HL-60/S4 (cell line): Measurements from ENCODE around the gene AMH.
"Not testable (repeated sequence)": the region's sequence is repeated elsewhere in the genome, so short reads cannot be mapped to it uniquely, and the experiment has no call there.

Experiments
- in situ Hi-C: fragments of 300-500 bp; cut with MboI; formaldehyde crosslinking; loops from 2 replicates; pipeline ENCODE4 v1.14.3; 2022; ENCODE audit warnings: low sequenced_read_pairs

AMH gene

DNA sequence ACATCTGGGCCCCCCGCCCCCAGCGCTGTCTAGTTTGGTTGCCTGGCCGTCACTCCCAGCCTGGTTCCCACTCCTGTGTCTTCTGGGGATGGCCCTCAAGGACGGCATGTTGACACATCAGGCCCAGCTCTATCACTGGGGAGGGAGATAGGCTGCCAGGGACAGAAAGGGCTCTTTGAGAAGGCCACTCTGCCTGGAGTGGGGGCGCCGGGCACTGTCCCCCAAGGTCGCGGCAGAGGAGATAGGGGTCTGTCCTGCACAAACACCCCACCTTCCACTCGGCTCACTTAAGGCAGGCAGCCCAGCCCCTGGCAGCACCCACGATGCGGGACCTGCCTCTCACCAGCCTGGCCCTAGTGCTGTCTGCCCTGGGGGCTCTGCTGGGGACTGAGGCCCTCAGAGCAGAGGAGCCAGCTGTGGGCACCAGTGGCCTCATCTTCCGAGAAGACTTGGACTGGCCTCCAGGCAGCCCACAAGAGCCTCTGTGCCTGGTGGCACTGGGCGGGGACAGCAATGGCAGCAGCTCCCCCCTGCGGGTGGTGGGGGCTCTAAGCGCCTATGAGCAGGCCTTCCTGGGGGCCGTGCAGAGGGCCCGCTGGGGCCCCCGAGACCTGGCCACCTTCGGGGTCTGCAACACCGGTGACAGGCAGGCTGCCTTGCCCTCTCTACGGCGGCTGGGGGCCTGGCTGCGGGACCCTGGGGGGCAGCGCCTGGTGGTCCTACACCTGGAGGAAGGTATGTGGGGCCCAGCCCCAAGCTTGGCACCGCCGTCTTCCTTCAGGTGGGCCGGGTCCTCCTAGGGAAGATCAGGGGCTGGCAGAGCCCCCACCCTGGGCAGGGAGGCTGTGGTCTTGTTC, at the start of gene AMH:
TSS of gene AMH (plus strand) at position 314 of the 857 bp plus-strand sequence. CDS start at position 324, 10 bp downstream.
- in situ Hi-C loops: no loop called here

DNA sequence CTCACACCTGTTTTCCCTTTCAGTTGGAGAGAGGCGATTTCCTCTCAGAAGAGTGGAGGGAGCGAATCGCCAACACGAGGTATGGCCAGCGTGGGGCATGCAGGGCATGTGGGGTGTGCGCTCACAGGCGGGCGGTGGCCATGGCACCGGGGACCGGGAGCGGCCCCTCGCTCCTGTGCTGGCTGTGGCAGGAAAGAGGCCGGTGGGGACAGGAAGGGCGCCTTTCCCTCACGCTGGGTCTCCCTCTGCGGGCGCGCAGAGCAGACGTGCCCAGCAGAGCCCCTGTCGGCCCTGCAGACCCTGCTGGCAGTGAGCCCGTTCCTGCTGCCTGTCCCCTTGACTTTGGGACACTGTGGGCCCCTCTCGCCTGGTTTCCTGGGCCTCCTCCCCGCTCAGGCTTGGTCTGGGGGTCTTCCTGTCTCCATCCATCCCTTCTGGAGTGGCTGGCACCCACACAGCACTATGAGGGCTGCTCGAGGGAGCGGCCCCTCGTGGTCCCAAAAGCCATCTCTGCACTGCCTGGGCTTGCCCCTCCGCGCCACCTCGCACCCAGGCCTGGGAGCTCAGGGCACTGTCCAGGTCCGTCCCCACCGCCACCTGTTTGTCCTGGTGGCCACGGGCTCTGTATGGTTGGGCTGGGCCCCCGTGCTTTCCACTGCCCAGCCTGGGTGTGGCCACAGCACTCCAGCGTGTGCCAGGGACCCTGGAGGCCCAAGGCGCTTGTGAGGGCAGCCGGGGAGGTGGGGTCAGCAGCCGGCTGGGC, 49.1 kb upstream of the AMH start:
- in situ Hi-C loops: no loop called here

DNA sequence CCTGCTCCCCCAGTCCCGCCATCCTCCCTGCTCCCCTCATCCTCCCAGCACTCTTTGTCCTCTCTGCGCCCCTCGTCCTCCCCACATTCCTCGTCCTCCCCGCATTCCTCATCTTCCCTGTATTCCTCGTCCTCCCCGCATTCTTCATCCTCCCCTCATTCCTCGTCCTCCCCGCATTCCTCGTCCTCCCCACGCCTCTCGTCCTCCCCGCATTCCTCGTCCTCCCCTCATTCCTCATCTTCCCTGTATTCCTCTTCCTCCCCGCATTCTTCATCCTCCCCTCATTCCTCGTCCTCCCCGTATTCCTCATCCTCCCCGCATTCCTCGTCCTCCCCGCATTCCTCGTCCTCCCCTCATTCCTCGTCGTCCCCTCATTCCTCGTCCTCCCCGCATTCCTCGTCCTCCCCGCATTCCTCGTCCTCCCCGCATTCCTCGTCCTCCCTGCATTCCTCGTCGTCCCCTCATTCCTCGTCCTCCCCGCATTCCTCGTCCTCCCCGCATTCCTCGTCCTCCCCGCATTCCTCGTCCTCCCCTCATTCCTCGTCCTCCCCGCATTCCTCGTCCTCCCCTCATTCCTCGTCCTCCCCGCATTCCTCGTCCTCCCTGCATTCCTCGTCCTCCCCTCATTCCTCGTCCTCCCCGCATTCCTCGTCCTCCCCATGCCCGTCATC, 48.4 kb upstream of the AMH start:
- in situ Hi-C loops: not testable (repeated sequence)

DNA sequence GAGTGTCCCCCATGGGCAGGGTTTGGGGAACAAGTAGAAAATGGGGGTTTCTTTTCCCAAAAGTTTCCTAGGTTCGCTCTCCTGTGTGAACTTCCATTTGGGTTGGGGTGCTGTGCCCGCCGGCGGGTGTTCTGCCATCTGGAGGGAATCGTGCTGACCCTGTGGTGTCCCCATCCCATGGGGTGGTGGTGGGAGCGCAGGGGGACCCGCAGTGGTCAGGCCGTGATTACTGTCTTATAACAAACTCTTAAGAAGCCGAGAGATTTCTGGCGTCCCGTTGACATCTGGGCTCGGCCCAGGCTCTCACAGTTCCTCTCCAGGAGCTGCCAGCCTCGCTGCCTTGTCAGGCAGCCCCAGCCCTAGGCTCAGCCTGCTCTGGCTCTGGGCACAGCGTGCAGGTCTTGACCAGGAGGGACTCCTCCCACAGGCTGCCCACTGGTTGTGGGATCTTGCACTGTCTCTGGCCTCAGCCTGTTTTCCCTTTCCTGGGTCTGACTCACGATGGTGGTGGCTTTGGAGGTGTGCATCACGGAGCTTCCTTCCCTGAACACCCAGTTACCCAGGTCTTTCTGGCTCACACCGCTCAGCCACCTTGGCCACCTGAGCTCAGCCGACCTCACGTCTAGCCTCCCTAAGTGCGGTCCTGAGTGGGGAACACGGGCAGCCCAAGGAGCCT, 47.5 kb upstream of the AMH start:
- in situ Hi-C loops: no loop called here

DNA sequence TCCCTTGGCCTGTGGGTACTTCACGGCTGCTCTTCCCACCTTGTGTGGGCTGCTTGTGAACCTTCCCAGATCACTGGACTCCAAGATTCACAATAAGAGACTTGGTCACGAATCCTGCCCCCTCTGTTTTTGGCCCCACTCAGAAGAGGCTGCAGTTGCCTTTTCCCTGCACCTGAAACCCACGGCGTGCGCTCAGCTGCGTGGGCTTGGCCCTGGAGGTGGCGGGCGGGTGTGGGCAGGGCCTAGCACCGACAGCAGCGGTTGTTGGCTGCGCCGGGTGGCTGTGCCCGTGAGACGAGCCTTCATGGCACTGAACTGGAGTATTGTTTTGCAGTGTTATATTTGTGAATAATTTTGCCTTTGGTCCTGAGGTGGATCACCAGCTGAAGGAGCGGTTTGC, 46.8 kb upstream of the AMH start:
- in situ Hi-C loops: no loop called here

DNA sequence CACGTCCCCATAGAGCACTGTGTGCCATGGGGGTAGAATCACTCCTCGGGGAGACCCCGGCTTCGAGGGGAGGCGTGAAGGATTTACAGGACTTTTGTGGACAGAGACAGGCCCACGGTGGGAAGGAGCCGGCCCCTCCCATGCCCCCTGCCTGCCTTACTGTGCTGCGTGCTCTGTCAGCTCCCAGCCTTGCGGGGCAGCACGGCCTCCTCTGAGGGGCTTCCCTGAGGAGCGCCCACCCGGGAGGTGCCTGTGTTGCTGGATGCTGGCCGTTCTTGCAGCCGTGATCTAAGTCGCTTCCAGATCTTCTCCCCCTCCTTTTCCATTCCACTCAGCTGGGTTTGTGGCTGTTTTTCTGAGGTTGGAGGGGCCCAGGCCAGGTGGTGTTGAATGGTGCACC, 42.1 kb upstream of the AMH start:
- in situ Hi-C loops: no loop called here

DNA sequence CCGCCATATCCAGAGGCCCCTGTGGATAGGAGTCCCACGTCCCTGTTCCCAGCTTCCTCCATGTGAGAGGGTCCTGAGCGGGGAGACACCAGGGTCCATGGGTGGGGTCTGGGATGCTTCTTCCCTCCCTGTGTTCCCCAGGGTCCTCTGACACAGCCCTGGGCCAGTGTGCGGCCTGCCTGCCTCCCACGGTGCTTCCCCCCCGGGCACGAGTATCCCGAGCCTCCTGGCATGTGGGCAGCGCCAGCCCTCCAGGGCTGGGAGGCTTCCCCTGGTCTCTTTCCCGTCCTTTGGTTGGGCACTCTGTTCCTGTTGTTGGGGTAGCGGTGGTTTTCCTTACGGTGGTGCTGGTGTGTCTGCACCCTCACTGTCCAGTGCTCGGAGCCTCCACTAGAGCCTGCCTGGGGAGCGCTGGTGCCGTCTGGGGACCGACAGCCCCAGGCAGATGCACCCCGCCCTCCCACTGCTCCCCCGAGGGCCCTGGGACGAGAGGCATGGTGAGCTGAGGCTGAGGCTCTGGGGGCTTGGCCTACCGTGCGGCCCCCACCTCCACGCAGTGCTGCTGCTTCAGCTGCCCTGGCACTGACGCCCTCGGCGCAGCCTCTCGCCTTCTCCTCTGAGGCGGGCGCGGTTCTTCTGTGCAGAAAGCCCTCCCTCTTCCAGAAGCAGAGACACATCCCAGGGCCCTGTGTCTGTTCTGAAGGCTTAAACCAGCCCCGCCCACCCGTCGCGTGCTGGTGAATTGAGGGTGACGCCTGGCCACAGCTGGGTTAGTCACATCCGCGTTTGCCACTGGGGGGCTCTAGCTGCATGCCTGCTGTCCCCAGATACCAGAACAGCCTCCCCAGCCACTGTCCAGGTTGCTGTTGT, 40.9 kb upstream of the AMH start:
- in situ Hi-C loops: no loop called here

DNA sequence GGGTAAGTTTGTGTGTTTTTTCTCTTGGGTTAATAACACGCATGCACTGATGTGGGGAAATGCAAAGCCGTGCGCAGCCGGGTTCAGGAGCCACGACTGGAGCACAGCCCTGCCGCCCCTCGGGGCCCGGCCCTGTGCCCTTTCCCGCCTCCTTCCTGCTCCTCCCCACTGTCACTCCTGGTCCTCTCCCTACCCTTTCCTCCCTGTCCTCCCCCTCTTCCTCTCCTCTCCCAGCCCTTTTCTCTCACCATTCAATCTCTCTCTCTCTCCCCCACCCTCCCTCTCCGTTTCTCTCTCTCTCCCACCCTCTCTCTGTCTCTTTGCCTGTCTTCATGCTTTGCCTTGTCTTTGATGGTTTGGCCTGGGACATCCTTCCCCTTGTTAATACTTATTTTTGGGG, 40.1 kb upstream of the AMH start:
- in situ Hi-C loops: no loop called here

DNA sequence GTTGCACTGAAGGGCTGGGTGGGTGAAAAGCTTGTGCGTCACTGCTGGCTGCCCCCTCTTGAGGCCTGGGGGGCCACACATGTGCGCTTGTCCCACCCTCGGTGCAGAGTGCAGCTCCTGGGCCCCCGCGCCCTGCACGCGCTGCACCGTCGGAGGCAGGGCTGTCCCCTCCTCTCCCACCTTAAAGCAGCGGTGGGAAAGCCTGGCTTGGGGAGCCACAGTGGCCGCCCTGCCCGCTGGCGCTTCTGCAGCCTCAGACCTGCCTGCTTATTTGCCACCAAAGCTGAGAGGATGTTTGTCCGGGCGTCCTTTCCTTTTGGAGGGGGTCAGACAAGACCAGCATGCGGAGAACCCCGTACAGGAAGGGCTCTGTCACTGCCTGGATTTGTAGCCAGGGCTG, 39.7 kb upstream of the AMH start:
- in situ Hi-C loops: no loop called here

DNA sequence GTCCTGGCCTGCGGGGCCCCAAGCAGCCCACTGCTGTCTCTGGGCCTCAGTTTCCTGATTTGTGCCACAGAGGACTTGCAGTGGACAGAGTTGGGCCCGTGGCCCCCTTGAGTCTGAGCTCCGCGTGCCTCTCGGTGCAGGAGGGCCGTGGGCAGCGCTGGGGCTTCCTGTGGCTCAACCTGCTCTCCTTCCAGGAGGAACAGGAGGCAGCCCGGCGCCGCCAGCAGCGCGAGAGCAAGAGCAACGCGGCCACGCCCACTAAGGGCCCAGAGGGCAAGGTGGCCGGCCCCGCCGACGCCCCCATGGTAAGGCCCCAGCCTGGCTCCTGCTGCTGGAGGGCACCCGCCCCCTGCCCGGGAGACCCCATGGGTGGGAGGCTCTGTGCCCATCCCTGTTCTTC, 38.9 kb upstream of the AMH start:
- in situ Hi-C loops: no loop called here

DNA sequence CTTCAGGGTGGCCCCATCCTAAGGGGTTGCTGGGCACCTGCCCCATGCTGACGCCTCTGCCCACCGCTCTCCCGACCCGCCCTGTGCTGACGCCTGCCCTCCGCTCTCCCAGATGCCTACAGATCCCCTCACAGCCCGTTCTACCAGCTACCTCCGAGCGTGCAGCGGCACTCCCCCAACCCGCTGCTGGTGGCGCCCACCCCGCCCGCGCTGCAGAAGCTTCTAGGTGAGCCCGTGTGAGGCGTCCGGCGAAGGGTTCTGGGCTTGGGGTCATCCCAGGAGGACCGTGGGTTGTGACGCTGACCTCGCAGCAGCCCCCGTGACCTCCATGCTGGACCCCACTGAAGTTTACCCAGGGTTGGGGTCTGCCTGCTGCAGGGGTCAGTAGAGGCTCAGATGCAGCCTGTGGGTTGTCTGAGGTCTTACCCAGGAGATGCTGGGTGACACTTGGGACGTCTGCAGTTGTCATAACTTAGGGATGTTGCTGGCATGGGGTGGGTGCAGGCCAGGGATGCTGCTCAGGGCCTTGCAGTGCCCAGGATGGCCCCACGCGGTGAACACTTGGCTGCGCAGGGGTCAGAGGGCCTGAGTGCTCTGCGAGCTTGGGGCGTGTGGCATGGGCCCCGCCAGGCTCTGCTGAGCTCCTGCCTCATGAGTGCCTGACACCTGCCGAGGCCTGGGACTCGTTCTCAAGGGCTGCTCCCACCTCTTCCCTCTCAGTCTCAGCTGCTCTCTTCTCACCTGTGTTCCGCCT, 38.0 kb upstream of the AMH start:
- in situ Hi-C loops: no loop called here

DNA sequence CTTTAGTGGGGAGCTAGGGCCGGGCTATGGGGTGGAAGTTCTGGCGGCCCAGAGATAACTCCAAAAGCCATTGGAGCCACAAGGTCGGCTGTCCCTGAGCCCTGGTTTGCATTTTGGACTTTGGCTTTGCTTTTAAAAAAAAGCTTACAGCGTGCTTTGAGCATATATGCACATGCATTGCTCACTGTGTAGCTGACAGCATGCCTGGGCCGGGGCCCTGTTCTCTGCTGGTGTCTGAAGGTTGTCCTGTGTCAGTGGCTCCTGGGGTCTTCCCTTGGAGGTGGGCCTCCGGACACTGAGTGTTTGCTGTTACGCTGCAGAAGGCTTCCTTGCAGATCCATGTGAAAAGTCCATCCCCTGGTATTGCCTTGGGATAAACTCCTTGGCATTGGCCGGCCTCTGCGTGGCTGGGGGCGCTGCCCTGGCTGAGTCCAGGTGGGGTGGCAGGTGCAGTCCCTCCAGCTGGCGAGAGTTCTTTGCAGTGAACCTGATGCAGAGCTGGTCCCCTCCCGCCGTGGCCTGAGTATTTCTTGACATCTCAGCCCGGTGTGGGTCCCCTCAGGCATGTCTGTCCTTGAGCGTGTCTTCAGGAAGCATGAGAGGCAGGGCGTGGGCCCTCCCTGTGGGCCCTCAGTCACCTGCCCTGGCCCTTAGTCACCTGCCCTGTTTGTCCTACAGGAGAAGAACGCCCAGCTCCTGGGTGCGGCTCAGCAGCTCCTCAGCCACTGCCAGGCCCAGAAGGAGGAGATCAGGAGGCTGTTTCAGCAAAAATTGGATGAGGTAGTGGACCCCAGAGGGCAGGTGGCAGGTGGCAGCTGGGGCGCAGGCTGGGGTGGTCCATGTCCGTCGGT, 36.0 kb upstream of the AMH start:
- in situ Hi-C loops: no loop called here

DNA sequence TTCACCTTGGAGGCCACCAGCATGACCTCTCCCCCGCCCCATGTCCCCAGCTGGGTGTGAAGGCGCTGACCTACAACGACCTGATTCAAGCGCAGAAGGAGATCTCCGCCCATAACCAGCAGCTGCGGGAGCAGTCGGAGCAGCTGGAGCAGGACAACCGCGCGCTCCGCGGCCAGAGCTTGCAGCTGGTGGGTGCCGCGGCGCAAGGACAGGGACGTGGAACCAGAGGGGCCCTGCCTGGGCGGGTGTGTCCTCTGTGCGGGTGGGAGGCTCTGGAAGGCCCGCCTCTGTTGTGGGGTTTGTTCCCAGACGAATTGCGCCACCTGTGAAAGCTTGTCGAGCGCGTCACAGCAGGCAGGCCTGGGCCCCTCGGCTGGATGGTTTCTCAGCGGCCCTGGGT, 35.3 kb upstream of the AMH start:
- in situ Hi-C loops: no loop called here

DNA sequence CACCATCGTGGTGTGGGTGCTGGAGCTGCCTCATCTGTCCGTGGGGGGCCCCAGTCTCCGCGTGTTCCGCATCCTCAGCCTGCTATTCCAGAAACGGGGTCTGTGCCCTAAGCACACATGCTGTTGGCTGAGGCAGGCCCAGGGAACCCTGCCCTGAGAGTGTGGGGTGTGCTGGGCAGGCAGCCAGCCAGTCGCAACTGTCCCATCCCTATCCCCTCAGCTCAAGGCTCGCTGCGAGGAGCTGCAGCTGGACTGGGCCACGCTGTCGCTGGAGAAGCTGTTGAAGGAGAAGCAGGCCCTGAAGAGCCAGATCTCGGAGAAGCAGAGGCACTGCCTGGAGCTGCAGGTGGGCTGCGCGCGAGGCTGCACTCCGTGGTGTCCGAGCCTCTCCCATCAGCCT, 34.9 kb upstream of the AMH start:
- in situ Hi-C loops: no loop called here

DNA sequence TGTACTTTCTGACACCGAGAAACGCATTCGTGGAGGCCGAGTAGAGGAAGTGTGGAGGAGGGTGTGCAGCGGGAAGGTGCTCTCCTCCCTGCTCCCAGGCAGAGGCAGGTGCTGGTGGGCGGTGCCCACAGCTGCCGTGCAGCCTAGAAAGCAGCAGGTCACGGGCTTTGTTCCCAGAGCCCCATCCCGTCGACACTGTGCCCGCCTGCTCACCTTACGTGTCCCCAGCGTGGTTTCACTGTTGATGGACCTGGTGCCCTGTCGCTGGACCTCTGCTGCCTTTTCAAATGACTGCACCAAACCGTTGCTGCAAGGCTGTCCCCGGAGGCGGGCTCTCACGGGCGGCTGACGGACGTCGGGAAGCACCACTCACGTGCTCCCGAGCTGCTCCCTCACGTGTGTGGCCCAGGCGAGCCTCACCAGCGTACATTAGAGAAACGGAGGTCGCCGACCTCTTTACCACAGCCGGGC, 33.8 kb upstream of the AMH start:
- in situ Hi-C loops: no loop called here

DNA sequence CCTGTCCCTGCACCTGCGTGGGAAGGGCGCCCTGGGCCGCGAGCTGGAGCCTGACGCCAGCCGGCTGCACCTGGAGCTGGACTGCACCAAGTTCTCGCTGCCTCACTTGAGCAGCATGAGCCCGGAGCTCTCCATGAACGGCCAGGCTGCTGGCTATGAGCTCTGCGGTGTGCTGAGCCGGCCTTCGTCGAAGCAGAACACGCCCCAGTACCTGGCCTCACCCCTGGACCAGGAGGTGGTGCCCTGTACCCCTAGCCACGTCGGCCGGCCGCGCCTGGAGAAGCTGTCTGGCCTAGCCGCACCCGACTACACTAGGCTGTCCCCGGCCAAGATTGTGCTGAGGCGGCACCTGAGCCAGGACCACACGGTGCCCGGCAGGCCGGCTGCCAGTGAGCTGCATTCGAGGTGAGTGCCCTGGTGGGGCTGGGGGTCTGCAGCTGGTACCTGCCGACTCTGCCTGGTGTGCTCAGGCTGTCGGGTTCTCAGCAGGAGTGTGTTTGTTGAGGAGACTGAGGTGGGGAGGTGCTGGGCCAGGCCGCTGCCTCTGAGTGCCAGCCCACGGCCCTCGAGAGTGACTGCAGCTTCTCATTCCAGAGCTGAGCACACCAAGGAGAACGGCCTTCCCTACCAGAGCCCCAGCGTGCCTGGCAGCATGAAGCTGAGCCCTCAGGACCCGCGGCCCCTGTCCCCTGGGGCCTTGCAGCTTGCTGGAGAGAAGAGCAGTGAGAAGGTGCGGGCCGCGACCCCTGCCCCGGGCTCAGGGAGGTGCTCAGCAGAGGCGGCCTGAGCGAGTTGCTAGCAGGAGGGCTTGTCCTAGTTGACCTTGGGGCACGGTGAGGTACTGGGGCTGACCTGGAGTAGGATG, 32.5 kb upstream of the AMH start:
- in situ Hi-C loops: no loop called here

DNA sequence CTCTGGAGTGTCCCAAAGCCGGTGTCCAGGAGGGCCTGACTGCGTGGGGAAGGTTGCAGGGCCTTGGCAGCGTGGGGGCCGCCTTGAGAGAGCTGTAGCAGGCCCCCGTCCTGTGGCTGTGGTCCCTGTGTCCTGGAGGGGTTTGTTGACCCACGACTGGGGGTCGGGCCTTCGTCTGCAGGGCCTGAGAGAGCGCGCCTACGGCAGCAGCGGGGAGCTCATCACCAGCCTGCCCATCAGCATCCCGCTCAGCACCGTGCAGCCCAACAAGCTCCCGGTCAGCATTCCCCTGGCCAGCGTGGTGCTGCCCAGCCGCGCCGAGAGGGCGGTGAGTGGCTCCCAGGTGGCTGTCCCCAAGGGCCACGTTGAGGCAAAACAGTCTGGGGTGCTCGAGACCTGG, 31.5 kb upstream of the AMH start:
- in situ Hi-C loops: no loop called here

DNA sequence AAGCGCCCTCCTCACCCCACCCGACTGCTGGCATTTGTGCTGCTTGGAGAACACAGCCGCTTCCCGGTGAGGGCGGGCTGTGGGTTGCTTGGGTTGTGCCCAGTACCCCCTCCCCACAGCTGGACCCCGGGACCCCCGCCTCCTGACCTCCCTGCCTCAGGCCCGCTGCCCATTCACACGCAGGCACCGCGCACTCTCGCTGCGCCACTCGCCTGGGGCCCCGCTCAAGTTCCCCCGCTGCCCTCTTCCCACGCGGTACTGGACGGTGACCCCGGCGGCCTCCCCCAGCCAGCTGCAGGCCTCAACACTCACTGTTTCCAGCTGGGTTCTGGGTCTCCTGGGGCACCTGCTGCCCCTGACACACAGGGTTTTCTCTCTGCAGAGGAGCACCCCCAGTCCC, 29.4 kb upstream of the AMH start:
- in situ Hi-C loops: no loop called here
